SK-N-MC (cell line): Measurements from ENCODE around the gene USP49.
A peak's percentile ranks its signal among the peaks of the same experiment; 100 is the strongest.

ENCODE experiments used
- DNase-seq: peaks from one replicate; pipeline ENCODE4 v3.0.0-alpha.2; 2011; ENCODE audit warnings: low read depth, low spot score
- H3K27ac ChIP-seq: fragments of 200-600 bp; sonication (generic); 2 replicates; pipeline ENCODE4 v1.5.1; 2016; ENCODE audit warnings: mixed run types
- H3K36me3 ChIP-seq: fragments of 200-600 bp; sonication (generic); 2 replicates; pipeline ENCODE4 v1.6.1; 2017; ENCODE audit warnings: antibody characterized with exemption, low read length, mixed read lengths; ENCODE audit not compliant: insufficient read depth
- H3K4me3 ChIP-seq: fragments of 200-600 bp; sonication (generic); 2 replicates; pipeline ENCODE4 v1.5.1; 2016
- H3K9ac ChIP-seq: fragments of 200-600 bp; sonication (generic); 2 replicates; pipeline ENCODE4 v1.8.0; 2017; ENCODE audit warnings: mixed run types, mixed read lengths; ENCODE audit not compliant: insufficient read length
- H3K9me3 ChIP-seq: fragments of 200-600 bp; sonication (generic); 2 replicates; pipeline ENCODE4 v1.6.1; 2017; ENCODE audit warnings: low read depth, mild to moderate bottlenecking, antibody characterized with exemption, low read length, moderate library complexity, mixed read lengths
- EZH2 ChIP-seq: fragments of 200-600 bp; sonication (generic); IDR thresholded peaks from one replicate; pipeline ENCODE4 v1.6.1; 2017; ENCODE audit warnings: antibody characterized with exemption
- FOXP2 ChIP-seq: optimal IDR thresholded peaks from 2 replicates; pipeline ENCODE3; 2011; ENCODE audit warnings: mild to moderate bottlenecking, moderate library complexity; ENCODE audit not compliant: insufficient read depth; ENCODE audit errors: extremely low read length, control extremely low read depth
- POLR2AphosphoS5 ChIP-seq: IDR thresholded peaks from 2 replicates; pipeline ENCODE4 v1.6.1; 2012; ENCODE audit warnings: mild to moderate bottlenecking, low read depth, low read length, borderline replicate concordance

USP49 gene

GRCh38 chr6:41780551-41781365 is 114.4 kb downstream of the USP49 start, which contains the start of gene PRICKLE4:
TSS of gene PRICKLE4 (plus strand) at chr6:41780782. CDS start at chr6:41783474, 2,692 bp downstream.
- H3K9me3 ChIP-seq = no peaks in the 10 kb centered on the region
- no peak for DNase-seq

GRCh38 chr6:41779788-41780550 is 115.2 kb downstream of the USP49 start, which contains the start of gene FRS3:
TSS of gene FRS3 (minus strand) at chr6:41779900. CDS start at chr6:41776987, 2,913 bp downstream.
- no peaks in the 10 kb centered on the region for H3K9me3 ChIP-seq
- peaks cover 3% of the 10 kb centered on the region; the same call in 1 of the 2 replicates for H3K36me3 ChIP-seq
- H3K27ac ChIP-seq = no peak within 1 kb of the TSS
- peak within 1 kb of the TSS; percentile 81 for H3K9ac ChIP-seq
- TF ChIP-seq FOXP2 = peak; percentile 34
- peak; percentile 61; the same call in 1 of the 2 replicates for TF ChIP-seq POLR2AphosphoS5
- TF ChIP-seq EZH2 = no peak
- DNase-seq = peak; percentile 52
- H3K4me3 ChIP-seq = peak within 1 kb of the TSS; percentile 91

More at GRCh38 chr6:41780551-41781365, 114.4 kb downstream of the USP49 start, which contains the start of gene PRICKLE4:
- Histone ChIP-seq H3K36me3 (no peaks in the 10 kb centered on the region), H3K4me3 (peak within 1 kb of the TSS; percentile 91), H3K9ac (peak within 1 kb of the TSS; percentile 59), H3K27ac (no peak within 1 kb of the TSS)
- no peak for TF ChIP-seq FOXP2

GRCh38 chr6:41779336-41779735 is 115.8 kb downstream of the USP49 start:
- Histone ChIP-seq H3K9ac (peak overlapping the region; percentile 81), H3K36me3 (peaks cover 9% of the 10 kb centered on the region; the same call in 1 of the 2 replicates), H3K4me3 (peak overlapping the region; percentile 91), H3K27ac (no peak overlapping the region), H3K9me3 (no peaks in the 10 kb centered on the region)
- DNase-seq = no peak
- no peak for TF ChIP-seq POLR2AphosphoS5
- TF ChIP-seq FOXP2 = no peak
- no peak for TF ChIP-seq EZH2

GRCh38 chr6:41778895-41779294 is 116.3 kb downstream of the USP49 start:
- Histone ChIP-seq H3K4me3 (peak overlapping the region; percentile 91), H3K27ac (no peak overlapping the region), H3K36me3 (peaks cover 10% of the 10 kb centered on the region; the same call in 1 of the 2 replicates), H3K9me3 (no peaks in the 10 kb centered on the region), H3K9ac (peak overlapping the region; percentile 81)
- TF ChIP-seq POLR2AphosphoS5 (no peak), EZH2 (no peak), FOXP2 (no peak)
- DNase-seq = no peak

GRCh38 chr6:41777551-41778285 is 117.5 kb downstream of the USP49 start:
- Histone ChIP-seq H3K36me3 (peaks cover 10% of the 10 kb centered on the region; the same call in 1 of the 2 replicates), H3K9me3 (no peaks in the 10 kb centered on the region), H3K9ac (no peak overlapping the region), H3K27ac (no peak overlapping the region), H3K4me3 (no peak overlapping the region)
- TF ChIP-seq FOXP2 = no peak
- TF ChIP-seq EZH2 = no peak
- no peak for TF ChIP-seq POLR2AphosphoS5
- no peak for DNase-seq

- no peak for TF ChIP-seq EZH2
- no peak for TF ChIP-seq POLR2AphosphoS5
- TF ChIP-seq FOXP2 = no peak
- H3K27ac ChIP-seq = no peak overlapping the region
- H3K9ac ChIP-seq = no peak overlapping the region
- no peaks in the 10 kb centered on the region for H3K9me3 ChIP-seq
- DNase-seq = no peak
- peaks cover 10% of the 10 kb centered on the region; the same call in 1 of the 2 replicates for H3K36me3 ChIP-seq
- no peak overlapping the region for H3K4me3 ChIP-seq
Observed at GRCh38 chr6:41775293-41775882, 119.8 kb downstream of the USP49 start.

GRCh38 chr6:41774841-41775240 is 120.3 kb downstream of the USP49 start:
- Histone ChIP-seq H3K36me3 (peaks cover 10% of the 10 kb centered on the region; the same call in 1 of the 2 replicates), H3K4me3 (no peak overlapping the region), H3K27ac (no peak overlapping the region), H3K9me3 (no peaks in the 10 kb centered on the region), H3K9ac (no peak overlapping the region)
- no peak for TF ChIP-seq EZH2
- no peak for TF ChIP-seq POLR2AphosphoS5
- no peak for TF ChIP-seq FOXP2
- DNase-seq = no peak
